Right cardiac atrium (tissue), 5 donors: ENCODE data around the gene IQCF2. TPM values are rescaled to one million over a fixed set of nuclear protein-coding genes. Genes with fewer than 3 reads are reported as not detected.
"Not testable (repeated sequence)": the region's sequence is repeated elsewhere in the genome, so short reads cannot be mapped to it uniquely, and the experiment has no call there.

Experiments
- ATAC-seq, 2 donors: fragments of 200-7000 bp; cut with Tn5 transposase; one replicate each; pipeline versions ENCODE4 v1.8.0 to v1.9.1; 2020; ENCODE audit warnings: moderate library complexity in 2 of 2, mild to moderate bottlenecking in 1 of 2
- DNase-seq, 3 donors: peaks; one replicate each; pipeline ENCODE4 v3.0.0-alpha.2; 2020
- H3K27ac ChIP-seq: one replicate; pipeline ENCODE4 v1.5.1; 2013; ENCODE audit warnings: mild to moderate bottlenecking, low read length, control low read depth, moderate library complexity
- H3K27me3 ChIP-seq: one replicate; pipeline ENCODE4 v1.6.1; 2013; ENCODE audit not compliant: control insufficient read depth, insufficient read depth
- H3K4me1 ChIP-seq: one replicate; pipeline ENCODE4 v1.6.1; 2013; ENCODE audit warnings: low read length; ENCODE audit not compliant: control insufficient read depth, insufficient read depth
- H3K4me3 ChIP-seq: one replicate; pipeline ENCODE4 v1.5.1; 2013; ENCODE audit warnings: low read length, control low read depth
- H3K9me3 ChIP-seq: one replicate; pipeline ENCODE4 v1.6.1; 2013; ENCODE audit warnings: low read length; ENCODE audit not compliant: control insufficient read depth
- WGBS: extraction: QIAGEN DNeasy Blood & Tissue Kit; methylation state at CpG from one replicate; pipeline ENCODE4 v1.1.7; 2013; 5-methylcytosine and 5-hydroxymethylcytosine counted together
- intact Hi-C, 4 donors: fragments of 100-400 bp; cut with DNase I; formaldehyde crosslinking; loops; one replicate each; pipeline versions ENCODE4 v1.11.0 to v1.14.0; 2022 to 2023
- polyA plus RNA-seq: library from polyadenylated mRNA; stranded (reverse); fragments of 200-250 nt; gene quantifications from one replicate; pipeline ENCODE4 v1.2.3, GENCODE V29; 2013
- total RNA-seq, 4 donors: library from RNA; stranded (reverse); fragmentation: NEBNext Ultra II Directional; extraction: Animal tissue kit (Norgen Biotek cat#: 25700); gene quantifications; one replicate each; pipeline ENCODE4 v1.2.1, GENCODE V29; 2021
- donor health status: healthy with polysubstance abuse.
- donor health status: DM: no; HTN: yes; CAD: no.
- donor health status: DM: no; HTN: no; CAD: no.
- donor health status: DM: no; HTN: yes; CAD: no; lungs with severe emphysema.
- donor health status: DM: yes; HTN: yes; CAD: no.

The IQCF2 gene
- total and polyA plus RNA-seq, 5 donors: not detected

- intact Hi-C loops: no loop called here
These were observed 18.5 kb downstream of the IQCF2 start for GRCh38 chr3:51879937-51880336.

GRCh38 chr3:51886447-51886846 lies 25.0 kb downstream of the IQCF2 start:
- ATAC-seq (no peak), DNase-seq (no peak)
- H3K4me1 ChIP-seq: no peaks in the 10 kb centered on the region
- H3K27me3 ChIP-seq: no peaks in the 10 kb centered on the region
- intact Hi-C loops: no loop called here
- no peaks in the 10 kb centered on the region for H3K9me3 ChIP-seq
- H3K4me3 ChIP-seq: no peak overlapping the region
- H3K27ac ChIP-seq: no peak overlapping the region

More at GRCh38 chr3:51879937-51880336, 18.5 kb downstream of the IQCF2 start:
- H3K9me3 ChIP-seq: no peaks in the 10 kb centered on the region
- H3K27me3 ChIP-seq: no peaks in the 10 kb centered on the region
- no peak for DNase-seq
- 38% methylated on average over 2 of the region's 2 CpGs for WGBS
- no peak overlapping the region for H3K4me3 ChIP-seq
- H3K27ac ChIP-seq: no peak overlapping the region
- H3K4me1 ChIP-seq: no peaks in the 10 kb centered on the region
- no peak for ATAC-seq

GRCh38 chr3:51887620-51888019 lies 26.2 kb downstream of the IQCF2 start:
- H3K4me1 ChIP-seq: no peaks in the 10 kb centered on the region
- 67% methylated on average over 2 of the region's 2 CpGs for WGBS
- H3K9me3 ChIP-seq: no peaks in the 10 kb centered on the region
- ATAC-seq: no peak
- H3K27ac ChIP-seq: no peak overlapping the region
- intact Hi-C loops: no loop called here
- no peak overlapping the region for H3K4me3 ChIP-seq
- H3K27me3 ChIP-seq: no peaks in the 10 kb centered on the region
- DNase-seq: no peak

GRCh38 chr3:51888463-51889105 lies 27.2 kb downstream of the IQCF2 start:
- ATAC-seq (no peak), DNase-seq (no peak)
- H3K4me1 ChIP-seq: no peaks in the 10 kb centered on the region

GRCh38 chr3:51891242-51892039 lies 30.0 kb downstream of the IQCF2 start:
- Histone ChIP-seq H3K9me3 (no peaks in the 10 kb centered on the region), H3K4me1 (no peaks in the 10 kb centered on the region), H3K27ac (no peak overlapping the region), H3K27me3 (no peaks in the 10 kb centered on the region), H3K4me3 (no peak overlapping the region)
- ATAC-seq (no peak), DNase-seq (no peak)
- 73% methylated on average over 7 of the region's 7 CpGs for WGBS
- intact Hi-C loops: no loop called here

More at GRCh38 chr3:51888463-51889105, 27.2 kb downstream of the IQCF2 start:
- Histone ChIP-seq H3K27ac (no peak overlapping the region), H3K4me3 (no peak overlapping the region), H3K9me3 (no peaks in the 10 kb centered on the region), H3K27me3 (no peaks in the 10 kb centered on the region)
- 95% methylated on average over 12 of the region's 12 CpGs for WGBS
- intact Hi-C loops: no loop called here

GRCh38 chr3:51894391-51894790 lies 33.0 kb downstream of the IQCF2 start:
- Histone ChIP-seq H3K4me1 (no peaks in the 10 kb centered on the region), H3K4me3 (no peak overlapping the region), H3K27ac (no peak overlapping the region), H3K9me3 (no peaks in the 10 kb centered on the region), H3K27me3 (no peaks in the 10 kb centered on the region)
- WGBS: 72% methylated on average over 4 of the region's 4 CpGs
- intact Hi-C loops: no loop called here
- no peak for DNase-seq
- ATAC-seq: no peak

GRCh38 chr3:51894939-51895338 lies 33.5 kb downstream of the IQCF2 start:
- WGBS: 95% methylated on average over 16 of the region's 16 CpGs
- ATAC-seq: no peak

GRCh38 chr3:51896607-51897305 lies 35.3 kb downstream of the IQCF2 start:
- H3K27ac ChIP-seq: no peak overlapping the region
- ATAC-seq: no peak
- H3K27me3 ChIP-seq: no peaks in the 10 kb centered on the region
- H3K4me1 ChIP-seq: no peaks in the 10 kb centered on the region
- WGBS: 91% methylated on average over 10 of the region's 10 CpGs
- no peak for DNase-seq
- H3K9me3 ChIP-seq: no peaks in the 10 kb centered on the region
- intact Hi-C loops: no loop called here
- no peak overlapping the region for H3K4me3 ChIP-seq

More at GRCh38 chr3:51894939-51895338, 33.5 kb downstream of the IQCF2 start:
- no peaks in the 10 kb centered on the region for H3K27me3 ChIP-seq
- no peak overlapping the region for H3K27ac ChIP-seq
- H3K4me1 ChIP-seq: no peaks in the 10 kb centered on the region
- intact Hi-C loops: no loop called here
- H3K4me3 ChIP-seq: no peak overlapping the region
- no peak for DNase-seq
- no peaks in the 10 kb centered on the region for H3K9me3 ChIP-seq

- 87% methylated on average over 15 of the region's 15 CpGs for WGBS
- ATAC-seq: no peak
- Histone ChIP-seq H3K9me3 (no peaks in the 10 kb centered on the region), H3K4me3 (no peak overlapping the region), H3K27ac (no peak overlapping the region), H3K4me1 (no peaks in the 10 kb centered on the region), H3K27me3 (no peaks in the 10 kb centered on the region)
- intact Hi-C loops: no loop called here
- DNase-seq: no peak
These were observed 36.0 kb downstream of the IQCF2 start for GRCh38 chr3:51897391-51897790.

- DNase-seq, H3K27ac ChIP-seq, H3K9me3 ChIP-seq, H3K4me1 ChIP-seq, H3K4me3 ChIP-seq, H3K27me3 ChIP-seq, intact Hi-C loops, ATAC-seq: not testable (repeated sequence)
- WGBS: 74% methylated on average over 7 of the region's 7 CpGs
These were observed 38.6 kb downstream of the IQCF2 start for GRCh38 chr3:51900043-51900442.

- H3K4me3 ChIP-seq, DNase-seq, H3K9me3 ChIP-seq, ATAC-seq, H3K27me3 ChIP-seq, H3K27ac ChIP-seq, intact Hi-C loops, H3K4me1 ChIP-seq: not testable (repeated sequence)
- 78% methylated on average over 6 of the region's 7 CpGs for WGBS
These were observed 40.9 kb downstream of the IQCF2 start for GRCh38 chr3:51902361-51902760.
